ENCODE data around the gene PTPN12.

PTPN12 gene

GRCh38 chr7:77662869-77663268 lies 125.8 kb downstream of the PTPN12 start:
- DNase-seq (ENCODE audit: low read depth), result no peak

DNA sequence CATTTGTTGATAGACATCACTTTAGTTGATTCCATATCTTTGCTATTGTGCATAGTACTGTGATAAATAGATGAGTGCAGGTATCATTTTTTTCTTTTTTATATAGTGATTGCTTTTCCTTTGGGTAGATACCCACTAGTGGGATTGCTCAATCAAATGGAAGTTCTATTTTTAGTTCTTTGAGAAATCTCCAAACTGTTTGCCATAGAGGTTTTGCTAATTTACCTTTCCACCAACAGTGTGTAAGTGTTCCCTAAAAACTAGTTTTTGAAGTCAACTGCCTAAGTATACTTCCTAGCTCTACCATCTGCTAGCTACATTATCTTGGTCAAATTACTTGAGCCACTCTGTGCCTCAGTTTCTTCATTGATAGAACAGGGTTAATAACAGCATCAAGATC lies 127.6 kb downstream of the PTPN12 start:
- no peak for DNase-seq (ENCODE audit: low read depth)

DNA sequence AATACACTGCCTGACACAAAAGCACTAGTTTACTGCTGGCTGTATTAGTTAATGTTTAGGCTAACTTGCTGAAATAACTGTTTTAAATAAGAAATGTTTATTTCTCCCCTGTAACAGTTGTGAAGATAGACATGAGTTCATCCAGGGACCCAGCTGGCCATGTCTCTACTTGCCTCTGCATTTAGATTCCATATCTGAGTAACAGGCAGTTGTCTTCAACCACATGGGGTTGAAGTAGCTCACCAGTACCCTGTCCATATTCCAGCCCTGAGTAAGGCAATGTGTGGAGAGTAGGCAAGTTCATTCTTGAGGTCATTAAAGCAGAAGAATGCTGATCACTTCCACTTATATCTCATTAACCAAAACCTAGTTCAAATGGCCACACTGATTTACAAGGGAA lies 128.1 kb downstream of the PTPN12 start:
- peak; percentile 21 for DNase-seq (ENCODE audit: low read depth)

DNA sequence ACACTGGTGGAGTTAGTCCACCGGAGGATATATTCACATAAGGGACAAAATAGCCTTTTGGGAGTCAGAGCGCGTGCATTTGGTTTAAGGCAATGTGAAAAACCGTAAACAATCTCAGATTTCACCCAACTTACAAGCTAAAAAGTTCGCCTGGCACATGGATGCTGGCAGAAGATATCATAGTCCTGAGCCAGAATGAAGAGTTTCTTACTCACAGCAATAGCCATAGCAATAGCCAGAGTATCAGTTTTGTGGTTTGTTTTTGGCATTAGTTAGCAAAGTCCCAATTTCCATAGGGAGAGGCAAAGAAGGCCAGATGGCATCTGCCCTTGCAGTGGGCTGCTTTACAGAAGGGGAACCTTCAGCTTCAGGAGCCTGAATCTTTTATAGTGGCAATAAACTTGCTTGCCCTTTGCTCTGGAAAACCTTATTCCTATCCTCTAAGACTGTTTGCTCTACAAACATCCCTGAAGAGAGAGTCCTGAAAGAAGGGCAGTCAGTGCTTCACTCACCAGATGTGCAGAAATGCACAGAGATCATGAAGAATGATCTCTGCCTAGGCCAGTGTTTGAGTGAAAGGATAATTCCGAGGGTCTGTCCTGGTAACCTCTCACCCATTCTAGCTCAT lies 130.5 kb downstream of the PTPN12 start:
- no peak for DNase-seq (ENCODE audit: low read depth)

GRCh38 chr7:77674878-77675277 lies 137.8 kb downstream of the PTPN12 start:
- peak; percentile 42 for DNase-seq (ENCODE audit: low read depth)

DNA sequence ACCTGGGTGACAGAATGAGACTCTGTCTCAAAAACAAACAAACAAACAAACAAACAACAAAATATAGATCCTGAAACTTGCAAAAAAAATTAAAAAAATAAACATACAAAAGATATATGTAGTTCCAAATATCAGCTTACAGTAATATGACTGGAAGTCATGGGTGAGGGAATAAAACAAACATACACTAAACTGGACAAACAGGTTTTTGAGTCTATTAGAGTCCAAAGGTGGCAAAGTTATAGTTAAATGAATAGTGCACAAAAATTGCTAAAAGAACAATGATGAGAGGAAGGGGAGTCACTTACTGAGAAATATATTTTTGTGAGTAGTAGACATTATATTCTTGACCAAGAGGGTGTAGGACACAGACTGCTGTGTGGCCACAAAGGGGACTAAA lies 142.5 kb downstream of the PTPN12 start:
- no peak for DNase-seq (ENCODE audit: low read depth)

DNA sequence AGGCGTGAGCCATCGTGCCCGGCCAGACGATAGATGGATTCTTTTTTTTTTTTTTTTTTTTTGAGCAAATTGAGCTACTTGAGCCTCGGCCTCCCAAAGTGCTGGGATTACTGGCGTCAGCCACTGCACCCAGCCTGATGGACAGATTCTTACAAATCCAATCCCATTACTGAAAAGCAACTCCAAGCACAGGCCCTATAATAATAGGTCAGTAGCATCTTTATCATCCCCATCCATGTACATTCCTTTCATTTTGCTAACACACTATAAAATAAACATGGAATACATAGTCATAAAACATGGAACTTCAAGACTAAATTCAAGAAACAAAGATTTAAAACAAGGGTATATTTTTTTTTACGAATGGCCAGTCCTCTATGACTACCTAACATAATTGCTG lies 143.2 kb downstream of the PTPN12 start:
- peak; percentile 74 for DNase-seq (ENCODE audit: low read depth)

GRCh38 chr7:77684030-77684429 lies 146.9 kb downstream of the PTPN12 start:
- DNase-seq (ENCODE audit: low read depth), result peak; percentile 79

GRCh38 chr7:77685233-77685632 lies 148.1 kb downstream of the PTPN12 start:
- DNase-seq (ENCODE audit: low read depth), result peak; percentile 60

GRCh38 chr7:77687100-77687746 lies 150.1 kb downstream of the PTPN12 start:
- DNase-seq (ENCODE audit: low read depth), result peak; percentile 65

DNA sequence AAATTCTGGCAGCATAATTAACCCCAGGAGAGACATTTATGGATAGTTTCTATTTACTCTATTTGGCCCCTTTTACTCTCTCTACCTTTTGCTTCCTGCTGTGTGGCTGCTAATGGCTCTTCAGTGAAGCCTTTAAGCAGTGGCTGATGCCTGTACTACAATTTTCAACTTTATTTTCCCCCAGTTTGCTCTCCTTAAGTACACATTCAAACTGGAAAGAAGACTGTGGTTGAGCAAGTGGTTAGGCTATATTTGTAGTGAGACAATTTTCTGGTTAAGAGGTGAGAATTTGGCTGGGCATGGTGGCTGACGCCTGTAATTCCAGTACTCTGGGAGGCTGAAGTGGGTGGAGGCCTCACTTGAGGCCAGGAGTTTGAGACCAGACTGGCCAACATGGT lies 150.7 kb downstream of the PTPN12 start:
- no peak for DNase-seq (ENCODE audit: low read depth)
